T-helper 2 cell treated with Interferon-gamma antibody and Interleukin-4, amounts not matched to agents 100 ng/mL and 5 ng/mL, for 36 hours (primary cell): ENCODE measurements around the gene IRGC. TPM values are rescaled to one million over a fixed set of nuclear protein-coding genes. Genes with fewer than 3 reads are reported as not detected.

ENCODE experiments used
- intact Hi-C: fragments of 100-400 bp; cut with micrococcal nuclease; formaldehyde crosslinking; loops from one replicate; pipeline ENCODE4 v1.15.1; 2023
- total RNA-seq: library from RNA; stranded (reverse); gene quantifications from 2 replicates; pipeline ENCODE4 v1.2.3, GENCODE V29; 2022

IRGC gene
- total RNA-seq, 1 donor from 2014 or later: not detected

- intact Hi-C loops: no loop called here
Observed at GRCh38 chr19:43690890-43691289, 25.0 kb upstream of the IRGC start.

GRCh38 chr19:43691755-43692154, 24.1 kb upstream of the IRGC start:
- intact Hi-C loops: no loop called here

- intact Hi-C loops: no loop called here
Observed at GRCh38 chr19:43692385-43692784, 23.5 kb upstream of the IRGC start.

DNA sequence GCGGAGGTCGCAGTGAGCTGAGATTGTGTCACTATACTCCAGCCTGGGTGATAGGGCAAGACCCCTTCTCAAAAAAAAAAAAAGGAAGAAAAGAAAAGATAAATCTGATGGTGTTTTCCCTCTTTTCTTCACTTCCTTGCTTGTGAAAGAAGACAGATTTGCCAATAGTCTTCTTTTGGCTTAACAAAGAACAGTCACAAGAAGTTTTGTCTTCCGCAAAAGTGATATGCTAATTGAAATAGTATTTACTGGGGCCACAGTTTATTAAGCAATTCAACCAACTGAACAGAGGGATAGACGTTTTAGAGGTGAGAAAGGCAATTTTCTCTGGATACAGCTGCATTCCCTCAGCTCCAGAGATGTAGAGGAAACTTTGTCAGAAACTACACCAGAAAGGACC, 23.0 kb upstream of the IRGC start:
- intact Hi-C loops: no loop called here

DNA sequence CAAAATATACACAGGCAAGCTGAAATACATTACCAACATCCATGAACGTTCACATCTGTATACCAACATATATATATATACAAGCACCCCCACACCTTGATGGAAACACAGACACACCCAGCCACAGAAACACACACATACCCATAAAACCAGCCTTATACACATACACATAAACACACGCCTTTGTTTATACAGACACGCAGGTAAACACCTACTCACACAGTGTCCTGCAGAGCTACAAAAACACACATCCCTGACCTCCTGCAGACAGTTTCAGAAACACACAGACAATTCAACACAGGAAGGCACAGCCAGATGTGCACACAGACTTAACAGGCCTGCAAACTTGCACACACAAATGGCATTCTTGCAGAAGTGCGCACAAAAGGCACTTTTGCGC, 21.3 kb upstream of the IRGC start:
- intact Hi-C loops: no loop called here

GRCh38 chr19:43695985-43696704, 19.7 kb upstream of the IRGC start:
- intact Hi-C loops: no loop called here

DNA sequence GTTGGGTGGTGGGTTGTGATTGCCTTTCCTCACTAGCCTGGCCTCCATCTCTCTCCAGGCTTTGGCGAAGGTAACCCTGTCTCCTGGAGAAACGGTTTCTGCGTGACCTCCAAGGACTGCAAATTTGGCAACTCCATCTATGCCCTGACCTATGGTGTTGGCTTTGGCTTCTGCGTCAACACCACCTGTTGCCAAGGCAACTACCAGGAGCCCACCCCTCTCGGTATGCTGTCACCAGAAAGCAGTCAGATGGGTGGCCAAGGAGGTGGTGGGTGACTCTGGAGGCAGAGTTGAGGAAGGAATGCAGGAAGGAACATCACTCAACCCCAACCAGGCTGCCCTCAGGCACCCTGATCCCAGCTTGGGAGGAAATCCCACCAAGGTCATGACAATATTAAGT, 18.6 kb upstream of the IRGC start:
- intact Hi-C loops: no loop called here

GRCh38 chr19:43699506-43700394, 16.1 kb upstream of the IRGC start:
- intact Hi-C loops: no loop called here

DNA sequence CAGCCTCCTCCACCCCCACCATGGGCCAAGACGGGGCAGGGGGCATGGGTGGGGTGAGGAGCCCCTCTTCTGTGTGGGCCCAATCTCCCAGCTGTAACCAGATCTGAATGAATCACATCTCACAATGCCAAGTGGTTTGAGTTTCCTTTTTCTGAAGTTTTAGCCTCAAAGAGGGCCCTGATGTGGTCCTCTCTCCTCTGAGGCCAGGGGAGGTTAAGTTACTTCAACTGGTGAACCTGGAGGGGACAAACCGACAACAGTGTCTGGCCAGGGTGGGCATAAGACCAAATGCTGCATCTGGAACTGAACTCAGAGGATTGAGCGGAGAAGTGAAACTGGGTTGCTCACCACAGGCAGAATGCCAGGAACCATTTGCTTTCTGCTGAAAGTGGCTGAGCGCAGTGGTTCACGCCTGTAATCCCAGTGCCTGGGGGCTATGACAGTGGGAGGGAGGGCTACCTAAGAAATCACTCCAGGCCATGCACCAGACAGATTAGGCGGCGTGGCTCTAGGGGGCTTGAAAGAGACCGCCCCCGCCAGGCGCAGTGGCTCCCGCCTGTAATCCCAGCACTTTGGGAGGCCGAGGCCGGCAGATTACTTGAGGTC, 15.4 kb upstream of the IRGC start:
- intact Hi-C loops: no loop called here

DNA sequence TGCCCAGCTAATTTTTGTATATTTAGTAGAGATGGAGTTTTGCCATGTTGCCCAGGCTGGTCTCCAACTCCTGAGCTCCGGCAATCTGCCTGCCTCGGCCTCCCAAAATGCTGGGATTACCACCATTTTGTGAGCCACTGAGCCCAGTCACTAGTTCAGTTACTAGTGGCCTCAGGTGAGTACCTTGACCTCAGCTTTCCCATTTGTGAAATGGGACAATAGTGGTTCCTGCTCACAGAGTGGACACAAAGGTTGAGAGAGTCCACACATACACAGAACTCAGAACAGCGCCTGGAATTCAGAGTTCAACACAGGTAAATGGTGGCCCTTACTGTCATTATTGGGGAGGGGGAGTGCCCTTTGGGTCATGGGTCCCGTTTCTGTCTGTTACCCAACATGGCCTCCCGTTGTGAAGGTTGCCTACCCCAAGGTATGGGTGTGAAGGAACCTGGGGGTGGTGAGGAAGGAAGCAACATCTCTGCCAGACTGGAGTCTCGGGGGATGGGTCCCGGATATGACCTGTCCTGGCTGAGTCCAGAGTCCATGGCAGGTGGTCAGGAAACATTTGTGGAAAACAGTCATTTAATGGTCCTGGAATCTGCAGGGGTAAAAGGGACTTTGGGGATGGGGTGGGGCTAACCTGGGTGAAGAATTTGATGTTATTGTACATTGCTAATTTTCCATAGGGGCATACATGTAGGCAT, 11.7 kb upstream of the IRGC start:
- intact Hi-C loops: no loop called here

GRCh38 chr19:43705729-43706128, 10.1 kb upstream of the IRGC start:
- intact Hi-C loops: no loop called here

GRCh38 chr19:43707158-43707712, 8.6 kb upstream of the IRGC start:
- intact Hi-C loops: no loop called here

DNA sequence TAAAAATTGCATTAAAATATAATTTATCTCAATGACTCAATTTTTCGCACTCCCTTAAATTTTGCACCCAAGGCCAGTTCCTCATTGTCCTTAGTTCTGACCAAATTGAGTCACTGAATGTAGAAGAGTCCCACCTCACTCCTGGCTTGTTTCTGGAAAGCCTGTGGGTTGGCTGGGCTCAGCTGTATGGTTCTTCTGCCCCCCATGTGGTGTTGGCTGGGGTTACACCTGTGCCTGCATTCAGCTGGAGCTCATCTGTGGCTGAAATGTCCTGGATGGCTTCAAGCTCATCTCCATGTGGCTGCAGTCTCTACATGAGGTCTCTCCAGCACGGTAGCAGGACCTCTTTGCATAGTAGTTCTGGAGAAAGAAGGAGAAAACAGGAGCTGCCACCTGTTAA, 7.2 kb upstream of the IRGC start:
- intact Hi-C loops: no loop called here

DNA sequence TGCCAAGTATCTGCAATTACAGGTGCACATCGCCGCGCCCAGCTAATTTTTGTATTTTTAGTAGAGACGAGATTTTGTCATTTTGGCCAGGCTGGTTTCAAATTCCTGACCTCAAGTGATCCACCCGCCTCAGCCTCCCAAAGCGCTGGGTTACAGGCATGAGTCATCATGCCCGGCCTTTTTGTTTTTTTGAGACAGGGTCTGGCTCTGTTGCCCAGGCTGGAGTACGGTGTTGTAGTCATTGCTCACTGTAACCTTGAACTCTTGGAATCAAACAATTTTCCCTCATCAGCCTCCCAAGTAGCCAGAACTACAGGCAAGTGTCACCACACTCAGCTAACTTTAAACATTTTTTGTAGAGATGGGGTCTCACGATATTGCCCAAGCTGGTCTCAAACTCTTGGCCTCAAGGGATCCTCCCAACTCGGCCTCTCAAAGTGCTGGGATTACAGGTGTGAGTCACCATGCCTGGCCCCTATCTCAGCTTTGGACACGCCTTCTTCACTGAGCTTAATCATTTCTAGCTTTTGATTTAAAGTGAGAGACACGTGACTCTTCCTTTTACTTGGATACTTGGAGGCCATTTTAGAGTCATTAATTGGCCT, 4.0 kb upstream of the IRGC start:
- intact Hi-C loops: no loop called here

- intact Hi-C loops: no loop called here
Observed at GRCh38 chr19:43713208-43713607, 2.7 kb upstream of the IRGC start.

DNA sequence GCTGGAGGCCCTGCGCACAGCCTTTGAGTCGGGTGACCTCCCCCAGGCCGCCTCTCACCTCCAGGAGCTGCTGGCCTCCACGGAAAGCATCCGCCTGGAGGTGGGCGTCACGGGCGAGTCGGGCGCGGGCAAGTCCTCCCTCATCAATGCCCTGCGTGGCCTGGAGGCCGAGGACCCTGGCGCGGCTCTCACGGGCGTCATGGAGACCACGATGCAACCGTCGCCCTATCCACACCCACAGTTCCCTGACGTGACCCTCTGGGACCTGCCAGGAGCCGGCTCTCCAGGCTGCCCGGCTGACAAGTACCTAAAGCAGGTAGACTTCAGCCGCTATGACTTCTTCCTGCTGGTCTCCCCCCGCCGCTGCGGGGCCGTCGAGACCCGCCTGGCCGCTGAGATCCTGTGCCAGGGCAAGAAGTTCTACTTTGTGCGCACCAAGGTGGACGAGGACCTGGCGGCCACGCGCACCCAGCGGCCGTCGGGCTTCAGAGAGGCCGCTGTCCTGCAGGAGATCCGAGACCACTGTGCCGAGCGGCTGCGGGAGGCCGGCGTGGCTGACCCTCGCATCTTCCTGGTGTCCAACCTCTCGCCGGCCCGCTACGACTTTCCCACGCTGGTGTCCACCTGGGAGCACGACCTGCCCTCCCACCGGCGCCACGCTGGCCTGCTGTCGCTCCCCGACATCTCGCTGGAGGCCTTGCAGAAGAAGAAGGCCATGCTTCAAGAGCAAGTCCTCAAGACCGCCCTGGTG, 2.9 kb downstream of the IRGC start:
- intact Hi-C loops: no loop called here

DNA sequence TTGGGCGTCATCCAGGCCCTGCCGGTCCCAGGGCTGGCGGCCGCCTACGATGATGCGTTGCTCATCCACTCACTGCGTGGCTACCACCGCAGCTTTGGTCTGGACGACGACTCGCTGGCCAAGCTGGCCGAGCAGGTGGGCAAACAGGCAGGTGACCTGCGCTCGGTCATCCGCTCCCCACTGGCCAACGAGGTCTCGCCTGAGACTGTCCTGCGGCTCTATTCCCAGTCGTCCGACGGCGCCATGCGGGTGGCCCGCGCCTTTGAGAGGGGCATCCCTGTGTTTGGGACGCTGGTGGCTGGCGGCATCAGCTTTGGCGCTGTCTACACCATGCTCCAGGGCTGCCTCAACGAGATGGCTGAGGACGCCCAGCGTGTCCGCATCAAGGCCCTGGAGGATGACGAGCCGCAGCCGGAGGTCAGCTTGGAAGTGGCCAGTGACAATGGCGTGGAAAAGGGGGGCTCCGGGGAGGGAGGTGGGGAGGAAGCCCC, 3.5 kb downstream of the IRGC start:
- intact Hi-C loops: no loop called here

DNA sequence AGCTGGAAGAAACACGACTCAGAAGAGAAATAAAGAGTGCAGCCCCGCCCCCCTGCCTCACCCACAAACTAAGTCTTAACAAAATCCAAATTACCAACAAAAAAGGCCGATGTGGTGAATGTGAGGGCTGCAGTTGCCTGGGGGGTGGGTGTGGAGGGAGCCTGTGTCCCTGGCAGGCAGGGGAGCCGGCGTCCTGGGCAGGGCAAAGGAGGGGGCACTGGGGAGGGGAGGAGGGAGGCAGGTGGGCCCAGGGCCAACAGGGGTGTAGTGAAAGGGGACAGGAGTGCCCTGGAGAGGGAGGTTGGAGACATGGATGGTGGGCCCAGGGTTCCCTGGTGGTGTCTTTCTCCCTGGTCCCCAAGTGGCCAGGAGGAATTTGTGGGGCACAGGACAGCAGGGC, 4.0 kb downstream of the IRGC start:
- intact Hi-C loops: loop anchor here (5.0 kb wide), 1 partner anchor 113 kb away; no protein-coding TSS in a partner anchor

DNA sequence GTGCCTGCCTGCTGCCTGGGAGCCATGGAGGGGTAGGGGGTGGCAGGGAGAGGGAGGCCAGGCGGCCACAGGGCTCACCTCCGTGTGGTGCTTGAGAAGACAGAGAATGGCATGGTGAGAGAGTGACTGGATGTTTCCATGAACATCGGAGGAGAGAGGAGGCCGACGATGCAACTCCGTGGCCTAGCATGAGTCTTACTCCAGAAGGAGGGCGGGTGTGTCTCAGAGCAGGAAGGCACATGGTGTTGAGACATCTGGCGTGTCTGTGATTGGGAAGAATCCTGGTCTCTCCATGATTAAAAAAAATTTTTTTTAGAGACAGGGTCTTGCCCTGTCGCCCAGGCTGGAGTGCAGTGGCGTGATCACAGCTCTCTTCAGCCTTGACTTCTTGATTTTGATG, 5.1 kb downstream of the IRGC start:
- intact Hi-C loops: loop anchor here (5.0 kb wide), 1 partner anchor 114 kb away; no protein-coding TSS in a partner anchor
